ENCODE data around the gene PRAMEF13.
"Not testable (repeated sequence)": the region's sequence is repeated elsewhere in the genome, so short reads cannot be mapped to it uniquely, and the experiment has no call there.

Gene PRAMEF13, protein sequence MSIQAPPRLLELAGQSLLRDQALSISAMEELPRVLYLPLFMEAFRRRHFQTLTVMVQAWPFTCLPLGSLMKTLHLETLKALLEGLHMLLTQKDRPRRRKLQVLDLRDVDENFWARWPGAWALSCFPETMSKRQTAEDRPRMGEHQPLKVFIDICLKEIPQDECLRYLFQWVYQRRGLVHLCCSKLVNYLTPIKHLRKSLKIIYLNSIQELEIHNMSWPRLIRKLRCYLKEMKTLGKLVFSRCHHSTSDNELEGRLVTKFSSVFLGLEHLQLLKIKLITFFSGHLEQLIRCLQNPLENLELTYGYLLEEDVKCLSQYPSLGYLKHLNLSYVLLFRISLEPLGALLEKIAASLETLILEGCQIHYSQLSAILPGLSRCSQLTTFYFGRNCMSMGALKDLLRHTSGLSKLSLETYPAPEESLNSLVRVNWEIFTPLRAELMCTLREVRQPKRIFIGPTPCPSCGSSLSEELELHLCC

DNA sequence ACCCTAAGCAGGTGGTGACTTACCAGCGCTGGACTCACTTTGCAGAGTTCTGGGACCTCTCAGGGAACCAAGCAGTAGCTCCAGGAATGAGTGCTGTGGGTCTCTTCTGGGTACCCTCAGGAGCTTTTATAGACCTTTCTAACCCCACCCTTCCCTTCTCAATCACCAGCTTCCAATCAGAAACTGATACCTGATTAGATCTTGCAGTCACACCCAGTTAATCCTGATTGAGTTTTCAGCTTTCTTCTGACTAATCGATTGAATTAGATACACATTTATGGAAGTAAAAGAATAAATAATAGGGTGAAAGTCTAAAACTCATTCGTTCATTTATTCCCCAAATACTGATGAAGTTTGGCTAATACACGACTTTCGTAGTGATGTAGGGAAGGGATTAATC is at the start of gene PRAMEF13:
PRAMEF13 (minus strand) TSS at position 101 of the 400 bp plus-strand sequence. CDS start 1,820 bp downstream, outside the sequence.
- not testable (repeated sequence) for DNase-seq

DNA sequence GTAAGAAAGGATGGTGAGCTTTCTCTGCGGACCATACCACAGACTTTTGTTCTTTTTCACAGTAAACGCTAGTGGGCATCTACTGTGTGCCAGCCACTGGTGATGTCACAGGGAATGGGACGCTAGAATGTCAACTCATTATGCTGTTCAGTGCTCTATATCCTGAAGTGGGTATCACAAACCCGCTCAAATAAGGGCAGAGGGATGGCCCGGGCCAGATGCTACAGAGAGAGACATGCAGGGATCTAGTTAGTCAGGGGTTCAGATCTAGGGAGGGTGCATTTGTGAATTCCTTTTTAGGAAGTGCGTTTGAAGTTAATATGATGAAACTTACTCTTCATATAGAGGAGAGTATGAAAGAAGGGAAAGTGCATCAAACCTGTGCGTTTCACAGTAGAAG is 45.9 kb upstream of the PRAMEF13 start:
- DNase-seq = not testable (repeated sequence)

DNA sequence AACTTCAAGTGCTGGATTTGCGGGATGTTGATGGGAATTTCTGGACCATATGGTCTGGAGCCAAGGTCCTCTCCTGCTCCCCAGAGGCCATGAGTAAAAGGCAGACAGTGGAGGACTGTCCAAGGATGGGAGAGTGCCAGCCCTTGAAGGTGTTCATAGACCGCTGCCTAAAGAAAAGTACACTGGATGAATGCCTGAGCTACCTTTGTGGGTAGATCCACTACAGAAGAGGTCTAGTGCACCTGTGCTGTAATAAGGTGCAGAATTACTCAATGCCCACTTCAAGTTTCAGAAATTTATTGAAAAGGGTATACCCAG is 45.3 kb upstream of the PRAMEF13 start:
- DNase-seq = not testable (repeated sequence)

DNA sequence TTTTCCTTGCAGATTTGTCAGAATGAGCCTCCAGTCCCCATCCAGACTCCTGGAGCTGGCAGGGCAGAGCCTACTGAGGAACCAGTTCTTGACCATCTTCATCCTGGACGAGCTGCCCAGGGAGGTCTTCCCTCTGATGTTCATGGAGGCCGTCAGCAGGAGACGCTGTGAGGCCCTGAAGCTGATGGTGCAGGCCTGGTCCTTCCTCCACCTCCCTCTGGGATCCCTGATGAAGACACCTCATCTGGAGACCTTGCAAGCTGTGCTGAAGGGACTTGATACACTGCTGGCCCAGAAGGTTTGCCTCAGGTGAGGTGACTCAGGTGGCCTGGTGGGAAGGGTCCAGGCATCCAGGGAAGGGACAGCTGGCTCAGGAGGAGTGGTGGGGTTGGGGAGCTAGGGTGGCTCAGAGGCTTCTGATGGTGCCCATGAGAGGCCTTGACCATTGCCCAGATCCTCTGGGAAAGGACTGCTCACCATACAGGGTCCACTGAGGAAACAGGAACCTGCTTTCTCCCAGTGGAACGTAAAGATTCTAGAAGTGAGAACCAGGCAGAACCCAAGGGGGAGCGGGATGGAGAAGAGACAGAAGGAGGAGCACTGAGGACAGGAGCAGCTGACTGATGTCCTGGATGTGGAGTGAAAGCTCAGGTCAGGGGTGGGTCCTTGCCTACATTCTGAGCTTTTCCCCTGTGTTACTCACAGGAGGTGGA is 44.8 kb upstream of the PRAMEF13 start:
- not testable (repeated sequence) for DNase-seq

DNA sequence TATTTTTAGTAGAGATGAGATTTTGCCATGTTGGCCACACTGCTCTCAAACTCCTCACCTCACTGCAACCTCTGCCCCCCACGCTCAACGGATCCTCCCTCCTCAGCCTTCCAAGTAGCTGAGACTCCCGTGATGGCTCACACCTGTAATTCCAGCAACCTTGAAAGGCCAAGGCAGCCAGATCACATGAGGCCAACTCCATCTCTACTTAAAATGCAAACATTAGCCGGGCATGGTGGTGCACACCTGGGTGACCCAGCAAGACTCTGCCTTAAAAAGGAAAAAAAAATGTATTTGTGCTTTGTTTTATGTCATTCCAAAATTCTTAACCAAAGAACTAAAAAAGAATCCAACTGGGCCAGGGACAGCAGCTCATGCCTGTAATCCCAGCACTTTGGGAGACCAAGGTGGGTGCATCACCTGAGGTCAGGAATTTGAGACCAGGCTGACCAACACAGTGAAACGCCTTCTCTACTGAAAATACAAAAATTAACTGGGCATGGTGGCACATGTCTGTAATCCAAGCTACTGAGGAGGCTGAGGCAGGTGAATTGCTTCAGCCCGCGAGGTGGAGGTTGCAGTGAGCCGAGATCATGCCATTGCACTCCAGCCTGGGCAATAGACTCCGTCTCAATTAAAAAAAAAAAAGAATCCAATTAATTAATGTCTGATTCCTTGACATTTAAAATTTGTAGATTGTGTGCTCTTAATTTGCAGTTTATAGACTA is 42.5 kb upstream of the PRAMEF13 start:
- not testable (repeated sequence) for DNase-seq

DNA sequence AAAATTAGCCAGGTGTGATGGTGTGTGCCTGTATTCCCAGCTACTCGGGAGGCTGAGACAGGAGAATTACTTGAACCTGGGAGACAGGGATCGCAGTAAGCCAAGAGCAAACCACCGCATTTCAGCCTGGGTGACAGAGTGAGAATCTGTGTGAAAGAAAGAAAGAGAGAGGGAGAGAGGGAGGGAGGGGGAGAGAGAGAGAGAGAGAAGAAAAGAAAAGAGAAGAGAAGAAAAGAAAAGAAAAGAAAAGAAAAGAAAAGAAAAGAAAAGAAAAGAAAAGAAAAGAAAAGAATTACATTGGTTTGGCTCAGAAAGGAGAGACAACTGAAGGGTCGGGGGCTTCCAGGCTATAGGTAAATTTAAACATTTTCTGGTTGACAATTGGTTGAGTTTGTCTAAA is 38.4 kb upstream of the PRAMEF13 start:
- DNase-seq = not testable (repeated sequence)

DNA sequence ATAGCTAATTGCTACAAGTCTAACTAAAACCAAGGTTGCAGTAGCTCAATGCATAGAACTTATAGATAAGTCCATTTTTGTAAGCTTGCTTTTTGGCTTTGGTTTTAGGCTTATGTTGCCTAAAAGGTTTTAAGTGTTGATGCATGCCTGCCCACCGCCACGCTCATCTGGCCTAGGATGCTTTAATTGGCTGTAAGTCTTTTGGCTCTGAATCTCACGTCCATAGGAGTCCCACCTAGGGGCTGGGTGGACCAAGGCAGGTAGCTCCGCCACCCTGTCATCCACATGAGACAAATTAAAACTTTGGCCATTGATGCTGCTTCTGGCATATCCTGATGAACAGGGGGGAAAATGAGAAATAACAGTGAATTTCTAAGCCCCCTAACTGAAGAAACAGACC is 36.4 kb upstream of the PRAMEF13 start:
- not testable (repeated sequence) for DNase-seq

DNA sequence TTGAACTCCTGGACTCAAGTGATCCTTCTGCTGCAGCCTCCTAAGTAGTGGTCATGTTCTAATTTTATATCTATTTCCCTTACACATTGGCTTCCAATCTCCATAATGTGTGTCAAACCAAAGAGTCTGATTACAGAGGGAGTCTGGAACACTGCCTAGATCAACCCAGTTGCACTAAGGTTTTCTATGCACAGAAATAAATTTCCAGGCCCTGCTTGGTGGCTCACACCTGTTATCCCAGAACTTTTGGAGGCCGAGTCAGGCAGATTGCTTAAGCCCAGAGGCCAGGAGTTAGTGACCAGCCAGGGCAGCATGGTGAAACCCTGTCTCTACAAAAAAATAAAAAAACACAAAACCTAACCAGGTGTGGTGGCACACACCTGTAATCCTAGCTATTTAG is 32.8 kb upstream of the PRAMEF13 start:
- DNase-seq = not testable (repeated sequence)

DNA sequence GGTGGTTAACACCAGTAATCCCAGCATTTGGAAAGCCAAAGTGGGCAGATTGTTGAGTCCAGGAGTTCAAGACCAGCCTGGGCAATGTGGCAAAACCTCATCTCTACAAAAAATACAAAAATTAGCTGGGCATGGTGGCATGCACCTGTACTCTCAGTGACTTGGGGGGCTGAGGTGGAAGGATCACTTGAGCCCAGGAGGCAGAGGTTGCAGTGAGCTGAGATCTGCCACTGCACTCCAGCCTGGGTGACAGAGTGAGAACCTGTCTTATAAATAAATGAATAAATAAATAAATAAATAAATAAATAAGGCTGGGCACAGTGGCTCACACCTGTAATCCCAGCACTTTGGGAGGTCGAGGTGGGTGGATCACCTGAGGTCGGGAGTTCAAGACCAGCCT is 30.8 kb upstream of the PRAMEF13 start:
- not testable (repeated sequence) for DNase-seq

DNA sequence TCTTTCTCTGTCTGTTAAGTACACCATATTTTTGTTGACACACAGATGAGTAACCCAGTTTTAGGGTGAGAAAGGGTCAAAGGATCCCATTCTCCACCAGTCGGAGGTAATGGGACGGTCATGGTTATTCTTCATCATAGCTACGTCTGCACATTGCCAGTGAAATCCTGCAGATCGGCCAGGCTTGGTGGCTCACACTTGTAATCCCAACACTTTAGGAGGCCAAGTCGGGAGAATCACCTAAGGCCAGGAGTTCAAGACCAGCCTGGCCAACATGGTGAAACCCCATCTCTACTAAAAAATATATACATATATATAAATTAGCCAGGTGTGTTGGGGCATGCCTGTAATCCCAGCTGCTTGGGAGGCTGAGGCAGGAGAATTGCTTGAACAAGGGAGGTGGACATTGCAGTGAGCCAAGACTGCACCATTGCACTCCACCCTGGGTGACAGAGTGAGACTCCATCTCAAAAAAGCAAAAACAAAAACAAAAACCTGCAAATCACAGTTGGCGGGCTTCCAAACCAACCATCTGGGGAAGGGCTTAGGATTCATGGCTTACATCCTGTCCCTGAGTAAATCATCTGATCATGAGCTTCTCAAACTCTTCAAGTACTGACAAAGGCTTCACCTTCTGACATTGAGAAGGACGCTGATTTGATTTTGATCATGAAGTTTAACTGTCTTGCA is 30.0 kb upstream of the PRAMEF13 start:
- not testable (repeated sequence) for DNase-seq

DNA sequence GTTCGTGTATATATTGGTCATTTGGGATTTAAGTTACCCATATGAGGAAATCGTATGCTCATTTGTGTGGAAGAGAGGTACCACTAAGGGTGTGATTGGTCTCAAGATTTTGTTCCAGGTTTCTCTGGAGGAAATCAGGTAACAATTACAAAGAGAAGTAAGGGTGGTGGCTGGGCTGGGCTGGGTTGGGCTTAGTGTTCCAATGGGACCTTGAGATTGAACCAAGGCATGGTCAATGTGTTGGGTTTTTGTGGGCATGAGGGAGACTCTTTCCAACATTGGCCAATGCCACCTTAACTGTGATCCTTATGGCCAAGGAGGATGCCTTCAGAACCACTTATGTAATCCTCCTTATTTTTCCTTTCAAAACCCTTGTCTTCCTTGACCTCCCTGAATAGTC is 29.4 kb upstream of the PRAMEF13 start:
- DNase-seq = not testable (repeated sequence)

DNA sequence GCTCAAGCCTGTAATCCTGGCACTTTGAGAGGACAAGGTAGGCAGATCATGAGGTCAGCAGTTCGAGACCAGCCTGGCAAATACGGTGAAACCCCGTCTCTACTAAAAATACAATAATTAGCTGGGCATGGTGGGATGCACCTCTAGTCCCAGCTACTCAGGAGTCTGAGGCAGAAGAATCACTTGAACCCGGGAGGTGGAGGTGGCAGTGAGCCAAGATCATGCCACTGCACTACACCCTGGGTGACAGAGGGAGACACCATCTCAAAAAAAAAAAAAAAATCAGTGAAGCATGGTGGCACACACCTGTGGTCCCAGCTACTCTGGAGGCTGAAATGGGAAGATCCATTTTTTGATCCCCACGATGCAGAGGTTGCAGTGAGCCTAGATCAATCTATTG is 28.9 kb upstream of the PRAMEF13 start:
- DNase-seq = not testable (repeated sequence)

DNA sequence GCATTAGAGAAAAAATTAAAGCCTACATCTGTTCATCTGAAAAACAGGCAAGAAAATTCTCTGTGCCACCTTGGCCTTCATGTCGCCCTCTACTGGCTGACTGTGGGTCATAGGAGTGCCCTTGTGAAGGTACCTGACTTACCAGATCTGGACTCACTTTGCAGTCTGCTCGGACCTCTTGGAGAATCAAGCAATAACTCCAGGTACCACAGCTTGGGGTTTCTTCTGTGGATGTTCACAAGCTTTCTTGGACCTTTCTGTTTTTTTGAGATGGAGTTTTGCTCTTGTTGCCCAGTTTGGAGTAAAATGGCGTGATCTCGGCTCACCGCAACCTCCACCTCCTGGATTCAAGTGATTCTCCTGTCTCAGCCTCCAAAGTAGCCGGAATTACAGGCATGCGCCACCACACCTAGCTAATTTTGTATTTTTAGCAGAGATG is 27.2 kb upstream of the PRAMEF13 start:
- peak; percentile 31 for DNase-seq

DNA sequence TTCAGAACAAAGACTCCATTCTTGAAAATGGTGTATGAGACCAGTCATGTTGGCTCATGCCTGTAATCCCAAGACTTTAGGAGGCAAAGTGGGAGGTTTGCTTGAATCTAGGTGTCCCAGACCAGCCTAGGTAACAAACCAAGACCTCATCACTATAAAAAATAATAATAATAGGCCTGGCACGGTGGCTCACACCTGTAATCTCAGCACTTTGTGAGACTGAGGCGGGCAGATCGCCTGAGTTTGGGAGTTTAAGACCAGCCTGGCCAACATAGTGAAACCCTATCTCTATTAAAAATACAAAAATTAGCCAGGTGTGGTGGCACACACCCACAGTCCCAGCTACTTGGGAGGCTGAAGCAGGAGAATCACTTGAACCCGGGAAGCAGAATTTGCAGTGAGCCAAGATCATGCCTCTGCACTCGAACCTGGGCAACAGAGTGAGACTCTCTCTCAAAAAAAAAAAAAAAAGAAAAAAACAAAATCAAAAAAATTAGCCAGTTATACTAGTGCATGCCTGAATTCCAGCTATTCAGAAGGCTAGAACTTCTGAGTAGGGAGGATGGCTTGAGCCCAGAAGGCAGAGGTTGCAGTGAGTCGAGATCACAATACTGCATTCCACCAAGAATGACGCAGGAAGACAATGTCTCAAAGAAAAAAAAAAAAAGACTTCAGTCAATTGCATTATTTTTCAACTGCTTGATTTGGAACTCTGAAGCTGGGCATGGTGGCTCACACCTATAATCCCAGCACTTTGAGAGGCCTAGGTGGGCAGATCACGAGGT is 26.3 kb upstream of the PRAMEF13 start:
- DNase-seq = not testable (repeated sequence)

DNA sequence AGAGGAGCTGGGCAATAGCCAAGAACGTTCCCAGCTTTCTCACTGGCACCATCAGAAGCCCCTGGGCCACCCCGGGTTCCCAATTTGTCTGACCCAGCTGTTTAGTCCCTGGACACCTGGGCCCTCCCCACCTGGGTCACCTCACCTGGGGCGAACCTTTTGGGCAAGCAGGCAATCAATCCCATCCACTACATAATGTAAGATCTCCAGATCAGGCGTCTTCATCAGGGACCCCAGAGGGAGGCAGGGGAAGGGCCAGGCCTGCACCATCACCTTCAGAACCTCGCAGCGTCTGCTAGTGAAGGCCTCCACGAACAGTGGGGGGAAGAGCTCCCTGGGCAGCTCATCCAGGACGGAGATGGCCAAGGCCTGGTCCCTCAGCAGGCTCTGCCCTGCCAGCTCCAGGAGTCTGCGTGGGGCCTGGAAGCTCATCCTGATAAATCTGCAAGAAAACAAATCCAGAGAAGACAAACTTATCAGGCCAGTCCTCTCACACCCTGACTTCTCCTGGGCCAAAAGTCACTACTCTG is 24.5 kb upstream of the PRAMEF13 start, which contains the start of gene PRAMEF18:
PRAMEF18 (minus strand) TSS at position 480 of the 530 bp plus-strand sequence; CDS start at position 432, 48 bp downstream.
- DNase-seq = not testable (repeated sequence)

DNA sequence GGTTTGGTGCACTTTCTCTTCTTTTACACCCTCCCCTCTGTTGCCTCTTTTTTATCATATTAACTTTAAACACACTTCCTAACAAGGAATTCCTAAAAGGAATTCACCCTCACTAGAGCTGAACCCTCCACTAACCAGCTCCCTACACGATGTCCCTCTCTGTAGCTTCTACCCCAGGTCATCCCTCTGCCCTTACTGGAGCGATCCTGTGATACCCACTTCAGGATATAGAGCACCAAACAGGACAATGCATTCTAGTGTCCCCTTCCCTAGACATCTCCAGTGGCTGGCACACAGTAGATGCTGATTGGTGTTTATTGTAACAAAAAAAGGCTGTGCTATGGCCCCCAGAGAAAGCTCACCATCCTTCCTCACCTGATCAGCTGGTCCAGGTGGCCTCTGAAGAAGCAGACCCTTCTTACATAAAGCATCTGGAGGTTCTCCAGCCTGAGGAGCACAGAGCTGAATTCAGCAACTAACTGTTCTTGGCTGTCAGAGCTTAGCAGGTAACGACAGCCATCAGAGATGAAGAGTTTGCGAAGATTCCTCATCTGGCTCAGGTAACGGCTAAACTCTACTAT is 23.4 kb upstream of the PRAMEF13 start:
- no peak for DNase-seq

DNA sequence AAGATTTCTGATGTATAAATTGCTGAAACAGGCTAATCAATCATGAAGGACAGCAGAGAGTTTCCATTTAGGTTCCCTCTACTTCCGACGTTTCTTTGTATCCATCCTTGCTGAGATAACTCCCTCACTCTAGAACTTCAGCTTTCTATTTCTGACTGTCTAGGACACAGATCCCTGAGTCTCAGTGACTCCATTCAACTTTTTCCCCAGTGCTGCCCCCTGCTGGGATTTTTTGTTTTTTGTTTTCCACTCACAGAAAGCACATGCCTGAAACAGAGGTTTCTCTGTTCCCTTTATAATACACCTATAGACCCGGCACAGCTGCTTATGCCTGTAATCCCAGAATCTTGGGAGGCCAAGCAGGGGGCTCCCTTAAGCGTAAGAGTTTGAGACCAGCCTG is 21.6 kb upstream of the PRAMEF13 start:
- DNase-seq = not testable (repeated sequence)

DNA sequence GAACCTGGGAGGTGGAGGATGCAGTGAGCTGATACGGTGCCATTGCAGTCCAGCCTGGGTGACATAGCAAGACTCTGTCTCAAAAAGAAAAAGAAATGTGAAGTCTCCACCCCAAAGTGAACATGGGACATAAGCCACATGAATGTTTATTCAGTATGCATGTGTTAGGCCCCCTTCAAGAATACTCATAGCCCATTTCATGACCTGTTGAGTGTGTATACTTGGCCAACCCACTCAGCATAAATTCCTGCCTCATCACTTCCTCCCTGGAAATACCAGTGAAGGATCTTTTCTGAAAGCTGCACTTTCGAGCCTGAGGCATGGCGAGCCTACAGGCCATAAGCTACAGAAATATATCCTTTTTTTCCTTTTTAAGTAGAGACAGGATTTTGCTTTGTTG is 18.0 kb upstream of the PRAMEF13 start:
- not testable (repeated sequence) for DNase-seq

DNA sequence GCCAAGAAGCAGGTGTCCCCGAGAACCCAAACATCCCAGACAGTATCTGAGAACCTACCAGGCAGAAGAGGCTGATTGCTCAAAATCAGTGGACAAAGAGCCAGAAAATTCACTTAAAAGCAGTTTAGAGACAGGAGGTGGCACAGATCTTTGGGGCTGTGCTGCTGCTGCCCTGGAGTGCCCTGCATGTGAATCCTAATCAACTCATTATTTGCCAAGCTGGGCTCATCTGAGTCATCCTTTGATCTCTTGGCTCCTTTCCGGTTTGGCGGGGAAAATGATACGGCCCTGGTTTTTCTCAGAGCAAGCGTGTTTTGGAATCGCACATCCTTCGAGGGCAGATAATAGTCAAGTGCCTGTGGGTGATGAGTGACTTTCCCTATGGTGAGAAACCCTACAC is 15.4 kb upstream of the PRAMEF13 start:
- not testable (repeated sequence) for DNase-seq

DNA sequence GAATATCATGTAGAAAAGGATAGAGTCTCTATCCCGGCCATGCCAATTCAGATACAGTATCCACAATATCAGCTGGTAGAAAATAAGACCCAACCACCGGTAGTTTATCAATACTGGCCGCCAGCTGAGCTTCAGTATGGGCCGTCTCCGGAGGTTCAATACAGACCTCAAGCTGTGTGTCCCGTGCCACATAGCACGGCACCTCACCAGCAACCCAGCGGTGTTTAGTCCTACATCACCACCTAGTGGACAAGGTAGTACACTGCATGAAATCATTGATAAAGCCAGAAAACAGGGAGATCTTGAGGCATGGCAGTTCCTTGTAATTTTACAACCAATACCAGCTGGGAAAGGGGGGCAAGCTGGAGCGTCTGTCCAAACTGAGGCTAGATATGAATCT is 7.5 kb upstream of the PRAMEF13 start:
- DNase-seq = not testable (repeated sequence)

DNA sequence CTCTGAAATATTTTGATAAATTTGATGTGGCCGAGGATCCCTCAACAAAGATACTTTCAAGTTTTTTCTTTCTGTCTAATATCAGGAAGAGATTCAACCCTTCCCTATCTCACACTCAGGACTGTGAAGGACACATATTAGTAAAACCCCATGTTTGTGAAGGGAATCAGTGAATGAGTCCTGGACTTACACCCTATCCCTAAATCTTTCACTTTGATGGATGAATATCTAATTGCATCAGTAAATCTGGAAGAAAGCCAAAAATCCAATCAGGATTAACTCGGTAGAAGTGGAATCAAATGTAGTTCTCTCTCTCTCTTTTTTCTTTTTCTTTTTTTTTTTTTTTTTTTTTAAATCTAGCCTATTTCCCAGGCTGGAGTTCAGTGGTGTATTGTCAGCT is 29.7 kb downstream of the PRAMEF13 start, which contains the start of gene PRAMEF9:
PRAMEF9 (plus strand) TSS at position 301 of the 400 bp plus-strand sequence. CDS start 3,433 bp downstream, outside the sequence.
- not testable (repeated sequence) for DNase-seq
